Measurements from ENCODE around the gene UBE2H. TPM values are rescaled to one million over a fixed set of nuclear protein-coding genes. Genes with fewer than 3 reads are reported as not detected.

Gene UBE2H
- total and polyA plus RNA-seq, 2 of the 4 experiments (the other 2 are of a cell fraction): 34.6 to 49.4 TPM

DNA sequence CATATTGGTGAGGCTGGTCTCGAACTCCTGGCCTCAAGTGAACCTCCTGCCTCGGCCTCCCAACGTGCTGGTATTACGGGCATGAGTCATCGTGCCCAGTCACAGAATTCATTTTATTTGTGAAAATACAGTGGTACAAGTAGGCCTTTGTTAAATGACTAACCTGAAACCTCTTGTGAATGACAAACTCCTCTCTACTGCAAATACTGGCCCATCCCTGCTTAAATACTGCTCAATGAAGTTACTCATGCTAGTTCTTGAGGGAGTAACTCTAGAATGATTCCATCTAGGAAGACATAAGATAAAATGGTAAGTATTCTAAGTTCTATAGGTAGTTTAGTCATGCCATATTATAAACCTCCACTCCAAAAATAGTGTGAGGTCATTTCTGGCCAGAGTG, 80.7 kb downstream of the UBE2H start:
- no peak overlapping the region for H3K4me2 ChIP-seq (ENCODE audit: low read depth, low read length)
- in situ Hi-C loops (cut with MboI; ENCODE audit: low sequenced_read_pairs) (no loop called here), dilution Hi-C loops (cut with HindIII; ENCODE audit: low sequenced_read_pairs, unreplicated experiment) (no loop called here), intact Hi-C loops (cut with micrococcal nuclease) (no loop called here)
- no TSS peak for BruUV-seq (replicated peaks)
- POLR2A ChIA-PET (ENCODE audit: unreplicated experiment): no interaction called here
- H3K27me3 ChIP-seq (ENCODE audit: control insufficient read depth, insufficient read depth, low read length): no peaks in the 10 kb centered on the region
- H3K4ac ChIP-seq (ENCODE audit: low read depth, low read length): no peak overlapping the region
- H4K5ac ChIP-seq (ENCODE audit: low read depth, low read length): no peak overlapping the region
- H2AK5ac ChIP-seq (ENCODE audit: low read depth, low read length): no peak overlapping the region
- peaks cover 17% of the 10 kb centered on the region; the same call in 1 of the 2 replicates for H4K20me1 ChIP-seq (ENCODE audit: insufficient read depth, low read length)
- H3K4me3 ChIP-seq (ENCODE audit: insufficient read depth, low read depth, low read length): no peak overlapping the region
- H4K8ac ChIP-seq (ENCODE audit: low read depth in 2 of 2, low read length in 2 of 2): no peak overlapping the region
- H3K9me3 ChIP-seq (ENCODE audit: control insufficient read depth, insufficient read depth, low read length): no peaks in the 10 kb centered on the region
- peaks cover 10% of the 10 kb centered on the region for H3K4me1 ChIP-seq (ENCODE audit: control insufficient read depth, insufficient read depth, low read length)
- peaks cover 30 to 54% of the 10 kb centered on the region in 2 experiments for H3K79me1 ChIP-seq (ENCODE audit: low read depth in 1 of 2, low read length in 2 of 2)
- TF ChIP-seq BHLHE40 (IDR thresholded peaks at IDR 0.05; ENCODE audit: low read depth, low read length): no peak
- no peak for TF ChIP-seq NFE2L2 (IDR thresholded peaks at IDR 0.05; ENCODE audit: low read depth, low read length)
- TF ChIP-seq CHD1 (IDR thresholded peaks at IDR 0.05; ENCODE audit: low read depth, low read length): no peak
- TF ChIP-seq MXI1 (IDR thresholded peaks at IDR 0.05; ENCODE audit: borderline replicate concordance, low read depth, low read length): no peak
- TF ChIP-seq, protein P1, sequence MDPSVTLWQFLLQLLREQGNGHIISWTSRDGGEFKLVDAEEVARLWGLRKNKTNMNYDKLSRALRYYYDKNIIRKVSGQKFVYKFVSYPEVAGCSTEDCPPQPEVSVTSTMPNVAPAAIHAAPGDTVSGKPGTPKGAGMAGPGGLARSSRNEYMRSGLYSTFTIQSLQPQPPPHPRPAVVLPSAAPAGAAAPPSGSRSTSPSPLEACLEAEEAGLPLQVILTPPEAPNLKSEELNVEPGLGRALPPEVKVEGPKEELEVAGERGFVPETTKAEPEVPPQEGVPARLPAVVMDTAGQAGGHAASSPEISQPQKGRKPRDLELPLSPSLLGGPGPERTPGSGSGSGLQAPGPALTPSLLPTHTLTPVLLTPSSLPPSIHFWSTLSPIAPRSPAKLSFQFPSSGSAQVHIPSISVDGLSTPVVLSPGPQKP (IDR thresholded peaks at IDR 0.05; ENCODE audit: borderline replicate concordance, low read depth, low read length): no peak
- TF ChIP-seq SMC3 (IDR thresholded peaks at IDR 0.05; ENCODE audit: low read depth, low read length): no peak
- TF ChIP-seq RAD21 (IDR thresholded peaks at IDR 0.05; ENCODE audit: low read length): no peak
- no peak for TF ChIP-seq USF2 (IDR thresholded peaks at IDR 0.05; ENCODE audit: low read depth, low read length)
- no peak overlapping the region for H3K9ac ChIP-seq (ENCODE audit: low read depth, low read length)
- no peak overlapping the region for H2BK15ac ChIP-seq (ENCODE audit: low read depth, low read length)
- no peak overlapping the region for H2AK9ac ChIP-seq (replicated peaks; ENCODE audit: low read depth, low read length, poor library complexity)
- DNase-seq: peak; percentile 18
- no peak overlapping the region for H2BK20ac ChIP-seq (ENCODE audit: low read depth, low read length)
- H3K18ac ChIP-seq (ENCODE audit: low read depth, low read length): no peak overlapping the region
- no peak overlapping the region for H3K56ac ChIP-seq (ENCODE audit: extremely low read depth, insufficient read depth, low read length)
- no peak overlapping the region for H2AFZ ChIP-seq (replicated peaks; ENCODE audit: low read length, poor library complexity)
- H2BK120ac ChIP-seq (ENCODE audit: low read depth, low read length): no peak overlapping the region
- no peak overlapping the region for H4K91ac ChIP-seq (ENCODE audit: insufficient read depth, low read depth, low read length)
- H2BK5ac ChIP-seq (ENCODE audit: low read depth, low read length, poor library complexity, severe bottlenecking): no peak overlapping the region
- no peak overlapping the region for H3K14ac ChIP-seq (replicated peaks; ENCODE audit: low read depth, low read length)
- no peak overlapping the region for H3K23ac ChIP-seq (ENCODE audit: low read depth, low read length)
- ATAC-seq (ENCODE audit: low read depth): no peak
- peaks cover 3% of the 10 kb centered on the region for H3K9me1 ChIP-seq (ENCODE audit: insufficient read depth, low read length)
- CTCF ChIA-PET: interaction anchor here (0.5 to 1.4 kb wide), 2 partner anchors 13 to 130 kb away, joined by 3 to 7 read pairs; no protein-coding TSS in a partner anchor
- no peak overlapping the region for H3K27ac ChIP-seq (ENCODE audit: insufficient read depth, low read length)
- no CpG with 5 or more reads among the region's 5 CpGs for WGBS, 2 experiments (ENCODE audit: extremely low coverage in 2 of 2, insufficient read length in 1 of 2)
- H3K36me3 ChIP-seq (ENCODE audit: control insufficient read depth, insufficient read depth, low read length): peaks cover 17% of the 10 kb centered on the region

Measured in IMR-90 (cell line).